Mesodermal cell (in vitro differentiated cells): ENCODE measurements around the gene SEMA3B.

Experiments used
- H3K27ac ChIP-seq: 2 replicates; pipeline ENCODE4 v1.7.0; 2013; ENCODE audit warnings: mild to moderate bottlenecking, low read depth, low read length, moderate library complexity; ENCODE audit not compliant: severe bottlenecking
- H3K36me3 ChIP-seq: 2 replicates; pipeline ENCODE4 v1.7.1; 2013; ENCODE audit warnings: mild to moderate bottlenecking, low read length, moderate library complexity; ENCODE audit not compliant: control insufficient read depth, insufficient read depth
- H3K4me1 ChIP-seq: one replicate; pipeline ENCODE4 v1.7.1; 2013; ENCODE audit warnings: mild to moderate bottlenecking, low read length; ENCODE audit not compliant: insufficient read depth, control insufficient read depth, poor library complexity, severe bottlenecking
- H3K4me3 ChIP-seq: 2 replicates; pipeline ENCODE4 v1.7.0; 2013; ENCODE audit warnings: low read length, control low read depth, mild to moderate bottlenecking; ENCODE audit not compliant: insufficient read depth, poor library complexity, severe bottlenecking; ENCODE audit errors: extremely low read depth
- H3K9me3 ChIP-seq: 2 replicates; pipeline ENCODE4 v1.7.1; 2013; ENCODE audit warnings: mild to moderate bottlenecking, low read length, moderate library complexity; ENCODE audit not compliant: control insufficient read depth
- WGBS, 2 experiments: methylation state at CpG; one replicate each; pipeline ENCODE4 v1.1.5; 2013; ENCODE audit warnings: missing lambda C conversion rate in 2 of 2; ENCODE audit not compliant: insufficient coverage in 2 of 2; 5-methylcytosine and 5-hydroxymethylcytosine counted together

SEMA3B gene

DNA sequence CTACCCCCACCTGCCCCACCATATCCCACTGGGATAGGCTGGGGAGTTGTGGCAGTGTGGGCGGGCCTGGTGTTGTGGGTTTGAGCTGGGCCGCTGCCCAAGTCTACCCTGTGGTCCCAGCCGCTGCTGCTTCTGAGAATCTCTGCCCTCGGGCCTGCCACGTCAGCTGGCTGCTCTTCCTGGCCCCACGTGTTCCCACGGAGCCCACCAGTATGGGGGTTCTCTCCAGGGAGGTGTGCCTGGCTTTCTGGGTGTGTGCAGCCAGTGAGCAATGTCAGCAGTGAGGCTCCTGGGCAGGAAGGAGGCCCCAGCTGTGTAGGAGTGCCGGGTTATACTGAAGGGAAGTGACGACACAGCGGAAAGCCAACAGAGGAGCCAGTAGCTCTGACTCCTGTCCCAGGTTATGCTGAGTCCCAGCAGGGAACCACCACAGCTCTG, 22.4 kb upstream of the SEMA3B start:
- H3K27ac ChIP-seq: peak overlapping the region; percentile 92
- H3K36me3 ChIP-seq: peaks cover 70% of the 10 kb centered on the region
- WGBS, 2 experiments: 29 to 52% methylated on average over 4 to 8 of the region's 10 CpGs
- H3K9me3 ChIP-seq: no peaks in the 10 kb centered on the region
- no peak overlapping the region for H3K4me3 ChIP-seq
- peaks cover 70% of the 10 kb centered on the region for H3K4me1 ChIP-seq

DNA sequence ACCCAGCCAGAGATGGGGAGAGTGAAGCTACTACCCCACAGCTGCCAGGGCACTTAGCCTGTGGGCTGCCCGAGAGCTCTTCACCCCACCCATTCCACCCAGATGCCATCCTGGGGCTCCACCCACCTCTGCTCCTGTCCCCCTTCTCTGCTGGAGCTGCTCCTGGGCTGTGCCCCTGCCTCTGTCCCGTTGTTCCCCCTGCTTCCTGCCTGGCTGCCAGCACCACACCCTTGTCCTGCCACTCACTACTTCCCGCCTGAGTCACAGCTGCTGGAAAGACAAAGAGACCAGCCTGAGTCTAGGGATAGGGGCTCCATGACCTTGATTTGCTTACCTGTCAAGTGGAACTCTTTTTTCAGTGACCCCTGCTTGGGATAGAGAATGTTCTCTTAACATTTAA, 20.6 kb upstream of the SEMA3B start:
- H3K36me3 ChIP-seq: peaks cover 74% of the 10 kb centered on the region
- WGBS, 2 experiments: 59 to 69% methylated on average over 3 of the region's 3 CpGs
- H3K4me3 ChIP-seq: no peak overlapping the region
- no peaks in the 10 kb centered on the region for H3K9me3 ChIP-seq
- peaks cover 69% of the 10 kb centered on the region for H3K4me1 ChIP-seq
- peak overlapping the region; percentile 66 for H3K27ac ChIP-seq

GRCh38 chr3:50249457-50249856, 19.5 kb upstream of the SEMA3B start:
- H3K9me3 ChIP-seq: no peaks in the 10 kb centered on the region
- H3K27ac ChIP-seq: no peak overlapping the region
- 94 to 100% methylated on average over 4 to 5 of the region's 5 CpGs for WGBS, 2 experiments
- no peak overlapping the region for H3K4me3 ChIP-seq
- H3K4me1 ChIP-seq: peaks cover 74% of the 10 kb centered on the region
- H3K36me3 ChIP-seq: peaks cover 72% of the 10 kb centered on the region

DNA sequence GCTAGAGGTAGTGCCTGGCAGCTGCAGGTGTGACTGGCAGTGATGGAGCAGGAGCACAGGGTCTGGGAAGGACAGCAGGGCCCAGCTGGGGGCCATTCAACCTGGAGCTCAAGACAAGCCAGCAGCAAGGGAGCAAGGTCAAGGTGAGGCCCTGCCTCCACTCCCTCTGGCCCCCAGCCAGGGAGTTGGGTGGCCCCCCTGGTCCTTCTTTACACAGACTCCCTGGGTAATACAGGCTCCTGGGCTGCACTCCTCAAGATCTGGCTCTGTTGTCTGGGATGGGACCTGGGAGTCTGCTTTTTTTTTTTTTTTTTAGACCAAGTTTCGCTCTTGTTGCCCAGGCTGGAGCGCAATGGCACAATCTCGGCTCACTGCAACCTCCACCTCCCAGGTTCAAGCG, 18.4 kb upstream of the SEMA3B start:
- Histone ChIP-seq H3K36me3 (peaks cover 76% of the 10 kb centered on the region), H3K9me3 (no peaks in the 10 kb centered on the region)

GRCh38 chr3:50251220-50251619, 17.7 kb upstream of the SEMA3B start:
- Histone ChIP-seq H3K36me3 (peaks cover 78% of the 10 kb centered on the region), H3K4me3 (no peak overlapping the region), H3K4me1 (peaks cover 73% of the 10 kb centered on the region), H3K9me3 (no peaks in the 10 kb centered on the region), H3K27ac (no peak overlapping the region)
- WGBS, 2 experiments: 91 to 96% methylated on average over 6 to 7 of the region's 8 CpGs

More for the DNA sequence above, 18.4 kb upstream of the SEMA3B start:
- Histone ChIP-seq H3K4me3 (no peak overlapping the region), H3K27ac (no peak overlapping the region), H3K4me1 (peaks cover 78% of the 10 kb centered on the region)
- WGBS, 2 experiments: 100% methylated on average over 2 to 3 of the region's 4 CpGs

- H3K27ac ChIP-seq: peak overlapping the region; percentile 69
- no peaks in the 10 kb centered on the region for H3K9me3 ChIP-seq
- peaks cover 65% of the 10 kb centered on the region for H3K4me1 ChIP-seq
- WGBS, 2 experiments: 93 to 96% methylated on average over 8 of the region's 8 CpGs
- H3K36me3 ChIP-seq: peaks cover 89% of the 10 kb centered on the region
- no peak overlapping the region for H3K4me3 ChIP-seq
Observed at GRCh38 chr3:50254577-50255250, 14.2 kb upstream of the SEMA3B start.

DNA sequence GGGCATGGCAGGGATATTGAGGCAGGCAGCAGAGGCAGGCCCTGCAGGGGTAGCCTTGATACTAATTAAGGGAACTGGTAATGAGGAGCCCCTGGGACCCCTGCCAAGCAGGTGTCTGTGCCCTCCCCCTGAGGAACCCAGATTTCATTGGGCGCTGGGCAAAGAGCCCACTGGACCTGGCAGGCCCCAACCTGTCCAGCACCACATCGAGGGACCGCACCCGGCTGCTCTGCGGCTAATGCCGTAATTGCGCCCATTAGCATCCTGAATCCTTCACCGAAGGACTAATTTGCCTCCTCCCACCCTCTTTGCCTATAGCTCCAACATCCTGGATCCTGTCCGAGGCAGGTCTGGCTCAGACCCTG, 13.7 kb upstream of the SEMA3B start:
- whole genome bisulfite sequencing, 2 experiments: 95 to 99% methylated on average over 9 of the region's 9 CpGs
- Histone ChIP-seq H3K9me3 (no peaks in the 10 kb centered on the region), H3K36me3 (peaks cover 83% of the 10 kb centered on the region), H3K4me3 (no peak overlapping the region), H3K4me1 (peaks cover 68% of the 10 kb centered on the region), H3K27ac (peak overlapping the region; percentile 69)

DNA sequence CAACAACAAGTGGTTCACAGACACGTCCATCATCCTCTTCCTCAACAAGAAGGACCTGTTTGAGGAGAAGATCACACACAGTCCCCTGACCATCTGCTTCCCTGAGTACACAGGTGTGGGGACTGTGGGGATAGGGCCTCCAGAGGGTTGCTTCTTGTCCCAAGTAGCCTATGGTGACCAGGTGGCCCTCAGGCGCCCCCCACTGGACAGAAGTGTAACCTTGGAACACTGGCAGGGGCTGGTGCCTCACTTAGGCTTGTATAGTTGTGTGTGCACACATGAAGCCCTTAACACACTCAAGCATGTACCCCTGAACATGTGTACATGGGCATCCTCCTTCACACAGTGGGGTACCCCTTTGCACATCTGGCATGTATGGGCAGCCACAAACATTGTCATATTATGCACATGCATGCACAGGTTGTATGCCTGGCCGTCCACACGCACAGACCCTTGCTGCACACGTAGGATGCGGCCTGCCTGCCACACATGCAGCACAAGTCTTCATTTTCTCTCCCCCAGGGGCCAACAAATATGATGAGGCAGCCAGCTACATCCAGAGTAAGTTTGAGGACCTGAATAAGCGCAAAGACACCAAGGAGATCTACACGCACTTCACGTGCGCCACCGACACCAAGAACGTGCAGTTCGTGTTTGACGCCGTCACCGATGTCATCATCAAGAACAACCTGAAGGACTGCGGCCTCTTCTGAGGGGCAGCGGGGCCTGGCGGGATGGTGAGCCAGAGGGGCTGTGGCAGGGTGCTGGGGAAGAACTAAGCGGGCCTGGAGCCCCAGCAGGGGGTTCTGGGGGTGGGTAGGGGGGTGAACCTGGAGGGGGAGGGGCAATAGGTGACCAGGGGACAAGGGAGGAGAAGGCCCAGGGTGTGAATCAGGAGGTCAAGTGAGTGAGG, 11.7 kb upstream of the SEMA3B start:
- H3K4me3 ChIP-seq: no peak overlapping the region
- WGBS, 2 experiments: 90 to 92% methylated on average over 16 to 19 of the region's 20 CpGs
- H3K9me3 ChIP-seq: no peaks in the 10 kb centered on the region
- H3K27ac ChIP-seq: peak overlapping the region; percentile 81
- peaks cover 71% of the 10 kb centered on the region for H3K4me1 ChIP-seq
- peaks cover 64% of the 10 kb centered on the region for H3K36me3 ChIP-seq

GRCh38 chr3:50258029-50258680, 10.8 kb upstream of the SEMA3B start:
- WGBS, 2 experiments: 67 to 75% methylated on average over 5 to 7 of the region's 17 CpGs
- H3K4me3 ChIP-seq: no peak overlapping the region
- peaks cover 71% of the 10 kb centered on the region for H3K4me1 ChIP-seq
- no peaks in the 10 kb centered on the region for H3K9me3 ChIP-seq
- H3K27ac ChIP-seq: peak overlapping the region; percentile 81
- H3K36me3 ChIP-seq: peaks cover 58% of the 10 kb centered on the region

GRCh38 chr3:50258979-50259378, 10.0 kb upstream of the SEMA3B start:
- Histone ChIP-seq H3K27ac (peak overlapping the region; percentile 99), H3K4me3 (no peak overlapping the region), H3K9me3 (no peaks in the 10 kb centered on the region), H3K36me3 (peaks cover 54% of the 10 kb centered on the region), H3K4me1 (peaks cover 71% of the 10 kb centered on the region)
- WGBS, 2 experiments: 90 to 92% methylated on average over 13 to 15 of the region's 16 CpGs
